Prostate gland (tissue), 2 donors: ENCODE results near the gene IL18R1. TPM values are rescaled to one million over a fixed set of nuclear protein-coding genes. Genes with fewer than 3 reads are reported as not detected.

Experiments used
- DNase-seq: peaks from one replicate; pipeline ENCODE4 v3.0.0-alpha.2; 2019; ENCODE audit warnings: low spot score
- H3K27ac ChIP-seq, 2 donors: fragments of 200-600 bp; sonication (generic); 2 replicates each; pipeline ENCODE4 v1.5.1; 2017 to 2019
- H3K27me3 ChIP-seq: fragments of 200-600 bp; sonication (generic); replicated peaks from 2 replicates; pipeline ENCODE4 v1.5.1; 2019; ENCODE audit not compliant: insufficient read depth
- H3K36me3 ChIP-seq, 2 donors: fragments of 200-600 bp; sonication (generic); 1 replicate in 1 of 2; 2 replicates in 1 of 2; pipeline versions ENCODE4 v1.5.1 to v1.8.1; 2017 to 2019
- H3K4me1 ChIP-seq: fragments of 200-600 bp; sonication (generic); replicated peaks from 2 replicates; pipeline ENCODE4 v1.5.1; 2019
- H3K4me3 ChIP-seq, 2 donors: fragments of 200-600 bp; sonication (generic); 2 replicates each; pipeline ENCODE4 v1.5.1; 2017 to 2019
- H3K9me3 ChIP-seq: fragments of 200-600 bp; sonication (generic); 2 replicates; pipeline ENCODE4 v1.5.1; 2017
- CTCF ChIP-seq, 4 experiments: fragments of 200-600 bp in 2 of 4; fragments of 450-650 bp in 2 of 4; sonication (generic) in 2 of 4; IDR thresholded peaks; 1 replicate in 3 of 4; 2 replicates in 1 of 4; pipeline ENCODE4 v1.5.1; 2016 to 2019; ENCODE audit warnings: antibody characterized with exemption in 4 of 4, mild to moderate bottlenecking in 2 of 4, moderate library complexity in 2 of 4
- POLR2A ChIP-seq: fragments of 450-650 bp; IDR thresholded peaks from one replicate; pipeline ENCODE4 v1.6.1; 2016; ENCODE audit warnings: antibody characterized with exemption, mild to moderate bottlenecking
- POLR2AphosphoS5 ChIP-seq: sonication (generic); formaldehyde crosslinking; IDR thresholded peaks from one replicate; pipeline ENCODE4 v1.6.1; 2017; ENCODE audit warnings: antibody characterized with exemption
- WGBS: methylation state at CpG from one replicate; pipeline ENCODE4 v1.1.5; 2018; 5-methylcytosine and 5-hydroxymethylcytosine counted together
- intact Hi-C: fragments of 100-400 bp; cut with DNase I; formaldehyde crosslinking; loops from one replicate; pipeline ENCODE4 v1.14.2; 2022
- total RNA-seq, 2 donors: library from RNA; depleted of rRNA; stranded (reverse); fragments of >200 nt; gene quantifications; one replicate each; pipeline ENCODE4 v1.1.0, GENCODE V29; 2016

The IL18R1 gene
- total RNA-seq, 2 donors from 2014 or later = 0.91 to 1.5 TPM

- Histone ChIP-seq H3K4me3 (no peak overlapping the region), H3K27ac (no peak overlapping the region), H3K36me3 (no peaks in the 10 kb centered on the region), H3K9me3 (no peaks in the 10 kb centered on the region), H3K27me3 (no peaks in the 10 kb centered on the region), H3K4me1 (no peaks in the 10 kb centered on the region)
- no peak for DNase-seq
- 88% methylated on average over 5 of the region's 5 CpGs for WGBS
- TF ChIP-seq POLR2AphosphoS5 (no peak), POLR2A (no peak), CTCF (IDR thresholded peaks at IDR 0.05) (no peak)
- intact Hi-C loops = no loop called here
Observed at GRCh38 chr2:102368461-102369109, 13.0 kb downstream of the IL18R1 start.

DNA sequence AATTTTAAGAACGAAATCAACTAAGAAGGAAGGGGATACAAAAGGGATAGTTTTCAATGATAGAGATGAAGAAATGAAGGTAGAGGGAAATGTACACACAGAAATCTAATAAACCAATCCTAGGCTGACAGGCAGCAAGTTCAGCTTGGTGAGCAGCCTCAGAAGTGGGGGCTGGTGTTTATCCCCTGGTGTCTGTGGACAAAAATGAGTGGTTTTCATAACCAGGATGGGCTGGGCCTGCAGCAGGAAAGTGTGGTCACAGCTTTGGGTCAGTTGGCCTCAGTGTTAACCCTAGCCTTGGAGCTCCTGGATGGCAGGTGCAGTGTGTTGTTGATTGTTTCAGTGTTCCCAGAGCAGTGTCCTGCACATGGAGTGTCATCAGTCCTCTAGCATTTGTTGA lies 14.3 kb downstream of the IL18R1 start:
- Histone ChIP-seq H3K27me3 (peaks cover 1% of the 10 kb centered on the region), H3K4me1 (no peaks in the 10 kb centered on the region), H3K4me3 (no peak overlapping the region), H3K36me3 (no peaks in the 10 kb centered on the region), H3K9me3 (no peaks in the 10 kb centered on the region), H3K27ac (no peak overlapping the region)
- 77% methylated on average over 1 of the region's 1 CpG for WGBS
- intact Hi-C loops = no loop called here
- TF ChIP-seq CTCF (IDR thresholded peaks at IDR 0.05) = no peak
- no peak for TF ChIP-seq POLR2AphosphoS5
- DNase-seq = no peak

DNA sequence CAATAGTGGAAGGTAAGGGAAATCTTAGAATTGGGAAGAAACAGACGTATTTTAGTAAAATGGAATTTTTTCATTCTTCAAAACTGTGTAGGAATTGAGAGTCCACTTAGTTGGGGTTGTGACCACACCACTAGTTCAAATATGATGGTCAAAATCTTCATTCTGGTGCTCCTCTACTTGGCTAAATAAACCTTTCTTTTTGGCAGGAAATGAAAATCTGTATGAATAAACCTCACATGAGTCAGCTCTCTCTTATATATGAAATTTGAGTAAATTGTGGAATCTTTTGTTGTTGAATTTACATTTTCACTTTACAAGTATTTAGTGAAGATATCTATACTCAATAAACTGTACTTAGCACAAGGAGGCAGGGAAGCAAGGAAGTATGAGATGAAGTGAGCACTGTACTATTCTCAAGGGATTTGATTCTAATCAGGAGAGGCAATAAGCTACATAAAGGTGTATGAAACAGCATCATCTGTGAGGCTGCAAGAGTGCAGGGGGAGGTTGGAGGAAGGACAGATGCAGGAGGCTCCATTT lies 20.5 kb downstream of the IL18R1 start:
- no peak overlapping the region for H3K27ac ChIP-seq
- H3K36me3 ChIP-seq = no peaks in the 10 kb centered on the region
- intact Hi-C loops = no loop called here
- H3K4me1 ChIP-seq = no peaks in the 10 kb centered on the region
- 59% methylated on average over 1 of the region's 1 CpG for WGBS
- H3K9me3 ChIP-seq = no peaks in the 10 kb centered on the region
- peaks cover 3% of the 10 kb centered on the region for H3K27me3 ChIP-seq
- no peak for DNase-seq
- no peak overlapping the region for H3K4me3 ChIP-seq
- TF ChIP-seq CTCF (IDR thresholded peaks at IDR 0.05) = no peak
- no peak for TF ChIP-seq POLR2AphosphoS5
- TF ChIP-seq POLR2A = no peak

DNA sequence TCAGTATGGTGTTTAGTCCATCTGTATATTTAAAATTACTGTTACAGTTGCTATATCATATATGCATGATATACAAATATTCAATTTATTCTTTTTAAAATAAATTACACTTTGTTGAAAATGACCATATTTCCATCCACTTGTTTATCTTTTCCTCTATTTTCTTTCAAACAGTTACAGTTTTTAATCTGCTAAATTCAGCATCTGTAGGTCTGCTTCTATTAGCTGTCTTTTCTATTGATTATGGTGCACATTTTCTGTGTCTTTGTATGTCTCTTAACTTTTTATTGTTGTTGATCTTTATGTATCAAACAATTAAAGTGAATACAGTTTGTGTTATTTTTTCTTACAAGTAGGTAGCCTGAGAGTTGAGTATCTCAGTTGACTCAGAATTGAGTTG lies 28.1 kb downstream of the IL18R1 start:
- Histone ChIP-seq H3K4me3 (no peak overlapping the region), H3K4me1 (no peaks in the 10 kb centered on the region), H3K36me3 (no peaks in the 10 kb centered on the region), H3K27me3 (no peaks in the 10 kb centered on the region), H3K9me3 (no peaks in the 10 kb centered on the region), H3K27ac (no peak overlapping the region)
- no peak for TF ChIP-seq POLR2AphosphoS5
- no peak for TF ChIP-seq POLR2A
- no peak for TF ChIP-seq CTCF (IDR thresholded peaks at IDR 0.05)
- DNase-seq = no peak
- intact Hi-C loops = no loop called here

DNA sequence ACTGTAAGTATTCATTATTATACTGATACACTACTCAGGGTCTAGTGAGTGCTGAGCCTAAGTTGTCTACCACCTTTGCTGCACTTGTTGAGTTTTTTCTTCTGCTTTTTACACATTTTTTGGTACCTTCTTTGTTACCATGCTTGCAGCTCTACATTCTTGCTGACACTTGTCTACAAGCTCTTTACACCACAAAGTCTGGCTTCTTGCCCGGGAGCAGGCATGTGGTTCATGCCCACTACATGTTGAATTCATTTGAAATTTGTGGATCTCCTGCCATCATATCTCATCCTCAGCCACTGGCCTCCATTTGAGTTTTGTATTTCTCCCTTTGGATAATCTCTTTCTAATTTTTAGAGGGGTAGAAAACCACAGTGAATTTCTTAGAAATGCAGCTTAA lies 29.9 kb downstream of the IL18R1 start:
- Histone ChIP-seq H3K36me3 (no peaks in the 10 kb centered on the region), H3K4me3 (no peak overlapping the region), H3K27ac (no peak overlapping the region), H3K27me3 (no peaks in the 10 kb centered on the region), H3K4me1 (no peaks in the 10 kb centered on the region), H3K9me3 (no peaks in the 10 kb centered on the region)
- TF ChIP-seq POLR2AphosphoS5 (no peak), POLR2A (no peak), CTCF (IDR thresholded peaks at IDR 0.05) (no peak)
- intact Hi-C loops = no loop called here
- 48% methylated on average over 1 of the region's 1 CpG for WGBS
- DNase-seq = no peak
